Stimulated activated CD4-positive, alpha-beta T cell treated with anti-CD3 and anti-CD28 coated beads, Interleukin-4, amount 100 ng/mL, for 48 hours (primary cell): ENCODE data around the gene NUCB2.
A peak's percentile ranks its signal among the peaks of the same experiment; 100 is the strongest.

Experiments
- DNase-seq, 2 donors: peaks; one replicate each; pipeline ENCODE4 v3.0.0-alpha.2; 2020; ENCODE audit warnings: low read depth in 2 of 2

NUCB2 gene

GRCh38 chr11:17333799-17334586 is 57.5 kb downstream of the NUCB2 start:
- DNase-seq, result no peak

GRCh38 chr11:17343257-17343656 is 66.7 kb downstream of the NUCB2 start:
- DNase-seq, result no peak

GRCh38 chr11:17343907-17344306 is 67.4 kb downstream of the NUCB2 start:
- peak; percentile 24 to 46 for DNase-seq

GRCh38 chr11:17347676-17348075 is 71.1 kb downstream of the NUCB2 start:
- DNase-seq, result no peak

- DNase-seq, result no peak
Measured at GRCh38 chr11:17350455-17351171, 74.1 kb downstream of the NUCB2 start.

GRCh38 chr11:17351172-17351509 is 74.6 kb downstream of the NUCB2 start:
- no peak for DNase-seq

- DNase-seq, result peak in 1 of 2 donors; percentile 36
Measured at GRCh38 chr11:17351510-17352176, 75.1 kb downstream of the NUCB2 start, which contains the start of gene NCR3LG1. Gene NCR3LG1, plus strand, starts transcription at chr11:17351800. Its CDS starts 170 bp downstream, at chr11:17351970.

- peak; percentile 42 to 56 for DNase-seq
Measured at GRCh38 chr11:17352950-17353820, 76.6 kb downstream of the NUCB2 start.

GRCh38 chr11:17353821-17354600 is 77.5 kb downstream of the NUCB2 start:
- no peak for DNase-seq

- DNase-seq, result peak; percentile 49 to 67
Measured at GRCh38 chr11:17354601-17354991, 78.1 kb downstream of the NUCB2 start.

- DNase-seq, result no peak
Measured at GRCh38 chr11:17366495-17366894, 90.0 kb downstream of the NUCB2 start.

GRCh38 chr11:17368551-17368950 is 92.0 kb downstream of the NUCB2 start:
- DNase-seq, result no peak

- no peak for DNase-seq
Measured at GRCh38 chr11:17369094-17369493, 92.6 kb downstream of the NUCB2 start.

GRCh38 chr11:17369684-17370243 is 93.2 kb downstream of the NUCB2 start:
- DNase-seq, result no peak

- DNase-seq, result no peak
Measured at GRCh38 chr11:17371614-17372013, 95.1 kb downstream of the NUCB2 start.

GRCh38 chr11:17375547-17375946 is 99.0 kb downstream of the NUCB2 start:
- DNase-seq, result no peak

GRCh38 chr11:17376493-17376892 is 100.0 kb downstream of the NUCB2 start:
- DNase-seq, result no peak

- no peak for DNase-seq
Measured at GRCh38 chr11:17378655-17379054, 102.1 kb downstream of the NUCB2 start.

- DNase-seq, result no peak
Measured at GRCh38 chr11:17379383-17380180, 103.0 kb downstream of the NUCB2 start.

- DNase-seq, result no peak
Measured at GRCh38 chr11:17381156-17381555, 104.6 kb downstream of the NUCB2 start.
